Activated T-cell treated with anti-CD3 and anti-CD28 coated beads, Interleukin-2, amount 50 U/mL, for 1 hour (primary cell): ENCODE data around the gene HSPG2.
"Not testable (repeated sequence)": the region's sequence is repeated elsewhere in the genome, so short reads cannot be mapped to it uniquely, and the experiment has no call there.

Experiments
- DNase-seq: peaks from one replicate; pipeline ENCODE4 v3.0.0-alpha.2; 2020

Gene HSPG2

GRCh38 chr1:21781815-21782348, 155.2 kb downstream of the HSPG2 start:
- no peak for DNase-seq

GRCh38 chr1:21779613-21780521, 157.2 kb downstream of the HSPG2 start:
- DNase-seq = no peak

- no peak for DNase-seq
Measured at GRCh38 chr1:21778405-21778727, 158.7 kb downstream of the HSPG2 start.

- DNase-seq = not testable (repeated sequence)
Measured at GRCh38 chr1:21776925-21777324, 160.2 kb downstream of the HSPG2 start.

GRCh38 chr1:21775985-21776562, 161.0 kb downstream of the HSPG2 start:
- no peak for DNase-seq

GRCh38 chr1:21775550-21775914, 161.6 kb downstream of the HSPG2 start:
- DNase-seq = no peak

- DNase-seq = no peak
Measured at GRCh38 chr1:21774835-21775549, 162.1 kb downstream of the HSPG2 start.

- no peak for DNase-seq
Measured at GRCh38 chr1:21773585-21773984, 163.5 kb downstream of the HSPG2 start.
